Fibroblast of skin of scalp (primary cell): ENCODE measurements around the gene EXOC4. TPM values are rescaled to one million over a fixed set of nuclear protein-coding genes. Genes with fewer than 3 reads are reported as not detected.
"Not testable (repeated sequence)": the region's sequence is repeated elsewhere in the genome, so short reads cannot be mapped to it uniquely, and the experiment has no call there.

ENCODE experiments used
- DNase-seq: peaks from one replicate; pipeline ENCODE4 v3.0.0-alpha.2; 2013
- polyA plus RNA-seq, 2 experiments: library from polyadenylated mRNA; unstranded; fragments of 120-200 nt; gene quantifications; one replicate each; pipeline ENCODE4 v1.2.1, GENCODE V29; 2013; ENCODE audit not compliant: insufficient read length in 2 of 2

Gene EXOC4
- polyA plus RNA-seq (2013, experiment 1 of 2; ENCODE audit: insufficient read length): 38.7 TPM
- polyA plus RNA-seq (2013, experiment 2 of 2; ENCODE audit: insufficient read length): 40.4 TPM

DNA sequence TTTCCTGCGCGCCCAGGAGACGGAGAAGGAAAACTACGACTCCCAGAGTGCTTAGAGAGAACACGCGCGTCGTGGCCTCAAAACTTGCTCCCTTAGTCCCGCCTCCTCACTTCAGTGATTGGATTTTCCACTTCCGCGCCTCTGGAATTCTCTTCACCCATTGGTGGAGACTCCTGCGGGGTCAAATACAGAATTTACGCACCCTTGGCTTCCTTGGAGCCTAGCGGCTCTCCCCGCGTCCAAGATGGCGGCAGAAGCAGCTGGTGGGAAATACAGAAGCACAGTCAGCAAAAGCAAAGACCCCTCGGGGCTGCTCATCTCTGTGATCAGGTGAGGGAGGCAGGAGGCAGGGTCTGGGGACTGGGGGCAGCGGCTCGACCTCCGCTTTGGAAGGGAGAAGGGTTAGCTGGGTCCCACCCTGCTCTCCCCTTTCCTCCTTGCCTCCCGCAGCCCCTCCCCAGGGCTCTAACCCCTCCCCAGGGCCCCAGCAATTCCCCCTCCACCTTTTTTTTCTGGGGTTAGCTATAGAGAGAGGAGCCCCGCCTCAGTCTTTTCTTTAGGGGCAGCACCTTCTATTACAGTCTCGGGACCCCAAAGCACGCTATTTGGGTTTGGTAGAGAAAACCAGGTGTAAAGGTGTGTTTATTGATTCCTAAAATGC is at the start of gene EXOC4:
Gene EXOC4 (plus strand): TSS at position 221 of the 661 bp plus-strand sequence.
- peak; percentile 98 for DNase-seq

DNA sequence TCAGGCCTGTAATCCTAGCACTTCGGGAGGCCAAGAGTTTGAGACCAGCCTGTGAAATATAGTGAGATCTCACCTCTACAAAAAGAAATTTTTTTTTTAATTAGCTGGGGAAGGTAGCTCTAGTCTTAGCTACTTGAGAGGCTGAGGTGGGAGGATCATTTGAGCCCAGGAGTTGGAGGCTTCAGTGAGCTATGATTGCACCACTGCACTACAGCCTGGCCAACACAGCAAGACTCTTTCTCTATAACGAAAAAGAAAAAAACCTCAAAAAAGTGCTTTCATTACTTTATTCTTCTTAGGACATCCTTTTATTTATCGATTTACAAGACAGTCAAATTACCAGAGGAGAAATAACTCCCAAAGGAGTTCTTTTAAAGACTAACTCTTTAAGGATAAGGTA is 49.4 kb upstream of the EXOC4 start:
- DNase-seq: no peak

- peak; percentile 7 for DNase-seq
These were observed 45.2 kb upstream of the EXOC4 start for GRCh38 chr7:133207687-133208086.

- DNase-seq: not testable (repeated sequence)
These were observed 42.1 kb upstream of the EXOC4 start for GRCh38 chr7:133210817-133211216.

DNA sequence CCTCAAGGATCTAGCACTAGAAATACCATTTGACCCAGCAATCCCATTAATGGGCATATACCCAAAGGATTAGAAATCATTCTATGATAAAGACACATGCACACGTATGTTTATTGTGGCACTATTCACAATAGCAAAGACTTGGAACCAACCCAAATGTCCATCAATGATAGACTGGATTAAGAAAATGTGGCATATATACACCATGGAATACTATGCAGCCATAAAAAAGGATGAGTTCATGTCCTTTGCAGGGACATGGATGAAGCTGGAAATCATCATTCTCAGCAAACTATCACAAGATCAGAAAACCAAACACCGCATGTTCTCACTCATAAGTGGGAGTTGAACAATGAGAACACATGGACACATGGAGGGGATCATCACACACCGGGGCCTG is 39.1 kb upstream of the EXOC4 start:
- not testable (repeated sequence) for DNase-seq

DNA sequence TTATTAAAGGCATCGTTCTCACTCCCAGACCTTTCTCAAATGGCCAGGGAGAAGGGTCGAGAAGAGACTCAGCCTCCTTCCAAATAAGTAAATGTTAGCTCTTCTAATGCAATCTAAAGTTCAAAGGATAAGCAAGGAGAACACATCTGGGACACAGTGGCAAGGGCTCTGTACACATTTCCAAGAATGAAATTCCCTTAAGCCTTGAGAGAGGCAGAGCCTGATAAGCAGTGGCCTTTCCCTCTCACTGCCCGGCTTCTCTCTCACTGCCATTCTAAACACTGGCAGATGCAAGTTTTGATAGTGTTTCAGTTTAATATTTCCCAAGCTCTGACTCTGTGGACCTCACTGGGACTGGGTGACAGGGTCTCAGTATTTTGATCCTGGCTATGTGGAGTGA is 35.1 kb upstream of the EXOC4 start:
- DNase-seq: no peak

GRCh38 chr7:133230591-133231194 is 22.2 kb upstream of the EXOC4 start:
- DNase-seq: peak; percentile 49

- no peak for DNase-seq
These were observed 19.7 kb upstream of the EXOC4 start for GRCh38 chr7:133233142-133233541.

DNA sequence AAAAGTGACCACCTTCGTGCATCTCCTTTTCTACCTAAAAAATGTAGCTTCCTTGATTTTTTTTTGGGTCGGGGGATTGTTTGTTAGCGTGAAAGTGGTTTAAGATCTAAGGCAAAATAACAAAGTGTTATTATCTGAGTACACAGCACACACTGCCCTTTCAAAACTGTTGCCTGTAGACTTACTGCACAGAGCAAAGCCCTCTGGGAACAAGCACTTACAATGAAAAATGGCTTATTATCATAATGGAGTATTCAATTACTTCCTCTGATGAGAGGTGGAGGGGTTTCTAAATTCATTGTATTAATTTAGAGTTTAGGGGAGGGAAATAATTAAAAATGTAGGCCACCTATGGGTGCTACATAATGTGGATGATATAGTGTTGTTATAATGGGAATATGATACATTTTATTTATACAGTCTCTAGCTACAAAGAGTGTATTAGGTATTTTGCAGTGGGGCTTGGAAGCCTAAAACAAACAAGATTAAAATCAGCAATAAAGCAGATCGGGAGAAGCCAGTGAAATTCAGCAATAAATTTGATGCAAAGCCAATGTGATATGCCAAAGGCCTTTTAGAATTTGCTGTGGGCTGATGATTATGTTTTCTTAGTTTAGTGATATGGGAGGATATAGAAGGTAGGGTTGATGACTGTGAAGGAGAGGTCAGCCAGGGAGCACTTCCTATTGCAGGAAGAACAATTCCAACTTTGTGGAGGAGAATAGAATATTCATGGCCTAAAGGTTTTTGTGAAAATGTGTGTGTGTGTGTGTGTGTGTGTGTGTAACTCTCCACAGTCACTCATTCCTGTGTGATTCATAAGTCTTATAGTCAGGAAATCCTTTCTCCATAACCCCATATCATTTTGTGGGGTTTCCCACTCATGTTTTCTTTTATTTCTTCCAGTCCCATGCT is 17.7 kb upstream of the EXOC4 start:
- peak; percentile 3 for DNase-seq

- no peak for DNase-seq
These were observed 15.3 kb upstream of the EXOC4 start for GRCh38 chr7:133237545-133237944.

- DNase-seq: no peak
These were observed 12.6 kb upstream of the EXOC4 start for GRCh38 chr7:133240302-133240701.

DNA sequence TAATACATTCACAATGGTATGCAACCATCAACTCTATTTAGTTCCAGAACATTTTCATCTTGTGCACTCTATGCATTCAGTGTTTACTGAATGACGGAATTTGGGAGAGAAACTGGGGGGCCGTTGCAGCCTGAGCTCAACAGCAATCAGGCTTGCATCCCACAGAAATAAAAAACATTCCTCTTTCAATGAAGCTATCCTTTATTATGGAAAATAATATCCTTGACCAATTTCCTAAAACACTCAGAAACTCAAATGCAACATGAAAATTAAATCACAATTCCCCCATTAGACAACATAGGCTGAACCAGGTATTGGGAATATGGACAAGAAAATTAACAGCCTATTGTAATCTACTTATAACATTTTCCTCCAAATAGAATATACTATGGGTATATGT is 6.3 kb upstream of the EXOC4 start:
- no peak for DNase-seq

GRCh38 chr7:133248901-133249300 is 4.0 kb upstream of the EXOC4 start:
- DNase-seq: no peak

- no peak for DNase-seq
These were observed 396 bp upstream of the EXOC4 start for GRCh38 chr7:133252506-133252857.

DNA sequence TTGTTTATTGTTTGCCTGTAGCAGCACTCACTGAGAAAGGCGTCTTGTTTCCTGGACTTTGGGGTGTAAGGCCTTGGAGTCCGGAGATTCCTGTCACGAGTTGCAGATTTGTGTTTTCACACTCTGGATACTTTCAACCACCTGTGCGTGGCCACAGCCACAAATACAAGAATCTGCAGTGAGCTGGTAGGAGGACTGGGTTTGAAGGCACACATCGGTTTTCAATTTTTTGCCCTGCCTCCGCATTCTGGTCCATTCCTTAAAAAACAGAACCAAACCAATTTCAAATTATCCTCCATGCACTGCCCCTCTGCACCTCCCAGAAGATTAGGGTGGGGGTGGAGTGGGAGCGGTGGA is 619 bp downstream of the EXOC4 start:
- peak; percentile 1 for DNase-seq

- DNase-seq: no peak
These were observed 2.6 kb downstream of the EXOC4 start for GRCh38 chr7:133255486-133255885.

DNA sequence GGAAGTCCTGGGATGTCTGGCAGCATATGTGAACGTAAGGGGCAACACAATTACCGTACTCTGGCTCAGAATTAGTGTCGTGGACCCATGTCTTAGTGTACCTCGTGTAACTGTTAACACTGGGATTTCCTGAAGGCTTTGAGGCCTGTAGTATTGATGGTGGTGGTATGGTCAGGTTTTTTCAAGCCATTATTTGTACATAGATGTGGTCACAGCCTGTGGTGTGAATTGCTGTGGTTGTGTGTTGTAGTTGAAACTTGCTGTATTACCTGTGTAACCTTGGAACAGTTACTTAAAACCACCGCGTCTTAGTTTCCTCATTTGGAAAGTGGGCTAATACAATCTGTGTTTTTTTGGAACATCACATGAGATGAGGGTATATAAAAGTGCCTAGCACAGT is 5.3 kb downstream of the EXOC4 start:
- no peak for DNase-seq

DNA sequence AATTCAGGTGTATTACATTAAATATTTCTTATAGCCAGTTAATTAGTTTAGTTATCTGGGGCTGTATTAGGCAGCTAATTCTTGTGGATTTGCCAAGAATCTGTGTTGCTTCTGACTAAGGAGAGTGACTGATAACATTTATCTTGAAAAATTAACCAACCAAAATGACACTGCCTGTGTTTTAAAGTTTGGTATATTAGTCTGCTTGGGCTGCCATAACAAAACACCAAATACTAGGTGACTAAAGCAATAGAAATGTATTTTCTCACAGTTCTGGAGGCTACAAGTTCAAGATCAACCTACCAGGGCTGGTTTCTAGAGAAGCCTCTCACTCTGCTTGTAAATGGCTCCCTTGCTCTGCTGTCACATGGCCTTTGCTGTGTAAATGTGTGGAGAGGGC is 12.9 kb downstream of the EXOC4 start:
- no peak for DNase-seq

DNA sequence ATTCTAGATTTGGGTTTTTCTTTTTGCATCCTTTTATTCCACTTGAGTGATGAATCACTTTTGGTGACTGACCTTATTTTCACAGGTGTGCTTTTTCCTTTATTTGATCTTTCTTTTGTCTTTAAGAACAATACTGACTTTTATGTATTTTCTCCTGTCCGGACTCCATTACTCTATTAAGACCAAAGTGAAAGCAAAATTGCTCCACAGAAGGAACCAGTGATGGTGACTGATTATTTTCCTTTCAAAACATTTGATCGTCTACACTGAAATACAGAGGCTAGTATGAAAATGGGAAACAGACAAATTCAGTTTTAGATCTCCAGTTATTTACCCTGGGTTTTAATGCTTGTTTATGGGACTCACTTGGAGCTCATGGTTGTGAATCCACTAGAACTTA is 15.5 kb downstream of the EXOC4 start:
- DNase-seq: no peak

GRCh38 chr7:133272336-133272735 is 19.5 kb downstream of the EXOC4 start:
- DNase-seq: no peak

DNA sequence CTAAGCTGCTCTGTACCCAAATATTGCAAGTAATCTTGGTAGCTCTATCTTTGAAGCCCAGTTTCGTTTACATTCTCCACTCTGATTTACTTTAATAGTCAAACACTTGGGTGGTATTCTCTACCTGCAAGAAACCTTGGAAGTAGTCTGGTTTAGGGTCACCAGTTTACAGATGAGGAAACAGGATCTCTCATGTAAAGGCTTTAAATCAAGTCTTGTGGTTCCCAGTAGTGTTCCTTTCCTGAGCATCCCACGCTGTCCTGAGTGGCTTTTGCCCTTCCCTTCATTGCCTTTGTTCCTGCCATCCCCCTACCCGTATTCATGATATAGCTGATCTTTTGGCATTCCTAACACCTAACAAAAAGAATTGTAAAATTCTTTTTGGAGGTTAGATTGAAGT is 20.3 kb downstream of the EXOC4 start:
- DNase-seq: no peak

DNA sequence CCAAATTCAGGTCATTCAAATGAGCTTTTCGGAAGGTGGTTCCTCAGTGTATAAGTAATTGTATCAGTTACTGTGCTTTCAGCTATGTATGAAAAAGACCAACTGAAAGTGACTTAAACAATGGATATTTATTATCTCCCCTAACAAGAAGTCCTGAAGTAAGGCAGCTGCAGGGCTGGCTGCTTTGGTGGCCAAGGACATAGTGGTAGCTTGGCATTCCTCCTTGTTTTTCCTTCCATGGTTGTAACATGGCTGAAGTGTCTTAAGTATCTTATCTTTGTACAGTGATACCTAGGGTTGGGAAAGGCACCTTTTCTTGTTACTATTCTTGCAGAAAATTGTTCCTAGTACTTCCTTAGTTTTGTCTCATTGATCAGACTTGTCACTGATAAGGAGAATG is 21.4 kb downstream of the EXOC4 start:
- no peak for DNase-seq

GRCh38 chr7:133275008-133275407 is 22.1 kb downstream of the EXOC4 start:
- no peak for DNase-seq
